GM23338 (cell line): ENCODE measurements around the gene BRME1. TPM values are rescaled to one million over a fixed set of nuclear protein-coding genes. Genes with fewer than 3 reads are reported as not detected.
A peak's percentile ranks its signal among the peaks of the same experiment; 100 is the strongest.

Experiments
- ATAC-seq: fragments of 200-7000 bp; cut with Tn5 transposase; 3 replicates; pipeline ENCODE4 v1.9.1; 2020
- DNase-seq: peaks from one replicate; pipeline ENCODE4 v3.0.0-alpha.2; 2015; ENCODE audit warnings: low spot score
- H2AFZ ChIP-seq: fragments of 200-600 bp; sonication (generic); 2 replicates; pipeline ENCODE4 v1.8.0; 2016; ENCODE audit warnings: antibody characterized with exemption, mild to moderate bottlenecking, moderate library complexity
- H3F3A ChIP-seq: fragments of 200-600 bp; sonication (generic); replicated peaks from 2 replicates; pipeline ENCODE4 v1.8.0; 2017; ENCODE audit warnings: antibody characterized with exemption, mixed run types, low read depth
- H3K27ac ChIP-seq: fragments of 200-600 bp; sonication (generic); 2 replicates; pipeline ENCODE4 v1.6.1; 2016; ENCODE audit warnings: low read depth
- H3K27me3 ChIP-seq: fragments of 200-600 bp; sonication (generic); 2 replicates; pipeline ENCODE4 v1.8.0; 2016; ENCODE audit warnings: mild to moderate bottlenecking, mixed run types, moderate library complexity; ENCODE audit not compliant: insufficient read depth
- H3K36me3 ChIP-seq: fragments of 200-600 bp; sonication (generic); 2 replicates; pipeline ENCODE4 v1.8.0; 2016; ENCODE audit warnings: mild to moderate bottlenecking; ENCODE audit not compliant: insufficient read depth
- H3K4me1 ChIP-seq: fragments of 200-600 bp; sonication (generic); 2 replicates; pipeline ENCODE4 v1.8.0; 2016; ENCODE audit warnings: mild to moderate bottlenecking, moderate library complexity; ENCODE audit not compliant: insufficient read depth
- H3K4me2 ChIP-seq: fragments of 200-600 bp; sonication (generic); 2 replicates; pipeline ENCODE4 v1.7.1; 2017; ENCODE audit warnings: mixed run types
- H3K4me3 ChIP-seq: fragments of 200-600 bp; sonication (generic); 2 replicates; pipeline ENCODE4 v1.6.1; 2016; ENCODE audit warnings: mixed run types
- H3K79me2 ChIP-seq: fragments of 200-600 bp; sonication (generic); replicated peaks from 2 replicates; pipeline ENCODE4 v1.8.0; 2017; ENCODE audit warnings: mild to moderate bottlenecking; ENCODE audit not compliant: insufficient read depth
- H3K9me2 ChIP-seq: fragments of 200-600 bp; sonication (generic); 2 replicates; pipeline ENCODE4 v1.8.0; 2017; ENCODE audit not compliant: insufficient read depth
- H4K20me1 ChIP-seq: fragments of 200-600 bp; sonication (generic); replicated peaks from 2 replicates; pipeline ENCODE4 v1.8.0; 2017; ENCODE audit warnings: mild to moderate bottlenecking; ENCODE audit not compliant: insufficient read depth
- H3K27ac Mint-ChIP-seq: 2 replicates; pipeline ENCODE4 v1.8.0; 2020; ENCODE audit warnings: inconsistent platforms, mild to moderate bottlenecking, moderate library complexity, mixed read lengths
- H3K27me3 Mint-ChIP-seq: 3 replicates; pipeline ENCODE4 v1.8.0; 2022; ENCODE audit warnings: low read depth, mild to moderate bottlenecking, moderate library complexity, mixed read lengths, inconsistent platforms; ENCODE audit not compliant: insufficient read depth, poor library complexity
- H3K36me3 Mint-ChIP-seq: 3 replicates; pipeline ENCODE4 v1.8.0; 2021; ENCODE audit warnings: low read depth, mild to moderate bottlenecking, inconsistent platforms, moderate library complexity, mixed read lengths
- H3K4me1 Mint-ChIP-seq: 3 replicates; pipeline ENCODE4 v1.8.0; 2020; ENCODE audit warnings: mild to moderate bottlenecking, inconsistent platforms, mixed read lengths
- H3K4me3 Mint-ChIP-seq: 3 replicates; pipeline ENCODE4 v1.8.0; 2021; ENCODE audit warnings: moderate library complexity, mild to moderate bottlenecking, inconsistent platforms, mixed read lengths
- H3K9me3 Mint-ChIP-seq: 3 replicates; pipeline ENCODE4 v1.8.0; 2020; ENCODE audit warnings: moderate library complexity, mild to moderate bottlenecking, inconsistent platforms, mixed read lengths
- CREB1 ChIP-seq: fragments of 250-450 bp; sonication (Bioruptor Pico); IDR thresholded peaks from 2 replicates; pipeline ENCODE4 v1.5.0; 2020; ENCODE audit warnings: low read depth, mild to moderate bottlenecking, moderate library complexity
- ETS1 ChIP-seq: IDR thresholded peaks from 2 replicates; pipeline ENCODE4 v1.6.1; 2016; ENCODE audit warnings: antibody characterized with exemption
- EZH2 ChIP-seq: fragments of 200-600 bp; sonication (generic); IDR thresholded peaks from one replicate; pipeline ENCODE4 v1.8.0; 2017; ENCODE audit warnings: antibody characterized with exemption, mild to moderate bottlenecking, low read depth; ENCODE audit not compliant: unreplicated experiment
- EZH2phosphoT487 ChIP-seq: fragments of 200-600 bp; sonication (generic); IDR thresholded peaks from one replicate; pipeline ENCODE4 v1.8.1; 2018; ENCODE audit warnings: antibody characterized with exemption; ENCODE audit not compliant: unreplicated experiment
- JUNB ChIP-seq: IDR thresholded peaks from one replicate; pipeline ENCODE4 v1.6.1; 2016; ENCODE audit warnings: antibody characterized with exemption; ENCODE audit not compliant: unreplicated experiment
- NANOG ChIP-seq: IDR thresholded peaks from 2 replicates; pipeline ENCODE4 v1.6.1; 2016; ENCODE audit warnings: antibody characterized with exemption, borderline replicate concordance
- POLR2AphosphoS5 ChIP-seq: IDR thresholded peaks from 2 replicates; pipeline ENCODE4 v1.6.1; 2016; ENCODE audit warnings: antibody characterized with exemption, low read depth
- STAT1 ChIP-seq: IDR thresholded peaks from one replicate; pipeline ENCODE4 v1.6.1; 2016; ENCODE audit warnings: antibody characterized with exemption; ENCODE audit not compliant: unreplicated experiment
- ZNF114 ChIP-seq: fragments of 250-450 bp; sonication (Bioruptor Pico); IDR thresholded peaks from 2 replicates; pipeline ENCODE4 v1.5.0; 2020; ENCODE audit warnings: mild to moderate bottlenecking, moderate library complexity
- ZNF331 ChIP-seq: fragments of 250-450 bp; sonication (Bioruptor Pico); IDR thresholded peaks from 2 replicates; pipeline ENCODE4 v1.5.0; 2020; ENCODE audit warnings: low read depth, mild to moderate bottlenecking, moderate library complexity
- polyA plus RNA-seq: library from polyadenylated mRNA; unstranded; fragments of >200 nt; fragmentation: Nextera tagmentation; extraction: Ambion mirVana; gene quantifications from 2 replicates; pipeline ENCODE4 v1.2.1, GENCODE V29; 2016
- total RNA-seq: library from RNA; depleted of rRNA; stranded (reverse); fragments of >200 nt; shearing (Covaris generic); gene quantifications from 2 replicates; pipeline ENCODE4 v1.2.3, GENCODE V29; 2014
- TF ChIP-seq, protein P1 (sequence below): fragments of 250-450 bp; sonication (Bioruptor Pico); IDR thresholded peaks from 2 replicates; pipeline ENCODE4 v1.5.0; 2020; ENCODE audit warnings: mild to moderate bottlenecking, moderate library complexity
- TF ChIP-seq, protein P2 (sequence below): IDR thresholded peaks from one replicate; pipeline ENCODE4 v1.6.1; 2018; ENCODE audit warnings: antibody characterized with exemption; ENCODE audit not compliant: unreplicated experiment

Gene BRME1
- total and polyA plus RNA-seq, 2 experiments from 2014 or later, result 3.9 to 4.0 TPM

- TF ChIP-seq, protein P1, sequence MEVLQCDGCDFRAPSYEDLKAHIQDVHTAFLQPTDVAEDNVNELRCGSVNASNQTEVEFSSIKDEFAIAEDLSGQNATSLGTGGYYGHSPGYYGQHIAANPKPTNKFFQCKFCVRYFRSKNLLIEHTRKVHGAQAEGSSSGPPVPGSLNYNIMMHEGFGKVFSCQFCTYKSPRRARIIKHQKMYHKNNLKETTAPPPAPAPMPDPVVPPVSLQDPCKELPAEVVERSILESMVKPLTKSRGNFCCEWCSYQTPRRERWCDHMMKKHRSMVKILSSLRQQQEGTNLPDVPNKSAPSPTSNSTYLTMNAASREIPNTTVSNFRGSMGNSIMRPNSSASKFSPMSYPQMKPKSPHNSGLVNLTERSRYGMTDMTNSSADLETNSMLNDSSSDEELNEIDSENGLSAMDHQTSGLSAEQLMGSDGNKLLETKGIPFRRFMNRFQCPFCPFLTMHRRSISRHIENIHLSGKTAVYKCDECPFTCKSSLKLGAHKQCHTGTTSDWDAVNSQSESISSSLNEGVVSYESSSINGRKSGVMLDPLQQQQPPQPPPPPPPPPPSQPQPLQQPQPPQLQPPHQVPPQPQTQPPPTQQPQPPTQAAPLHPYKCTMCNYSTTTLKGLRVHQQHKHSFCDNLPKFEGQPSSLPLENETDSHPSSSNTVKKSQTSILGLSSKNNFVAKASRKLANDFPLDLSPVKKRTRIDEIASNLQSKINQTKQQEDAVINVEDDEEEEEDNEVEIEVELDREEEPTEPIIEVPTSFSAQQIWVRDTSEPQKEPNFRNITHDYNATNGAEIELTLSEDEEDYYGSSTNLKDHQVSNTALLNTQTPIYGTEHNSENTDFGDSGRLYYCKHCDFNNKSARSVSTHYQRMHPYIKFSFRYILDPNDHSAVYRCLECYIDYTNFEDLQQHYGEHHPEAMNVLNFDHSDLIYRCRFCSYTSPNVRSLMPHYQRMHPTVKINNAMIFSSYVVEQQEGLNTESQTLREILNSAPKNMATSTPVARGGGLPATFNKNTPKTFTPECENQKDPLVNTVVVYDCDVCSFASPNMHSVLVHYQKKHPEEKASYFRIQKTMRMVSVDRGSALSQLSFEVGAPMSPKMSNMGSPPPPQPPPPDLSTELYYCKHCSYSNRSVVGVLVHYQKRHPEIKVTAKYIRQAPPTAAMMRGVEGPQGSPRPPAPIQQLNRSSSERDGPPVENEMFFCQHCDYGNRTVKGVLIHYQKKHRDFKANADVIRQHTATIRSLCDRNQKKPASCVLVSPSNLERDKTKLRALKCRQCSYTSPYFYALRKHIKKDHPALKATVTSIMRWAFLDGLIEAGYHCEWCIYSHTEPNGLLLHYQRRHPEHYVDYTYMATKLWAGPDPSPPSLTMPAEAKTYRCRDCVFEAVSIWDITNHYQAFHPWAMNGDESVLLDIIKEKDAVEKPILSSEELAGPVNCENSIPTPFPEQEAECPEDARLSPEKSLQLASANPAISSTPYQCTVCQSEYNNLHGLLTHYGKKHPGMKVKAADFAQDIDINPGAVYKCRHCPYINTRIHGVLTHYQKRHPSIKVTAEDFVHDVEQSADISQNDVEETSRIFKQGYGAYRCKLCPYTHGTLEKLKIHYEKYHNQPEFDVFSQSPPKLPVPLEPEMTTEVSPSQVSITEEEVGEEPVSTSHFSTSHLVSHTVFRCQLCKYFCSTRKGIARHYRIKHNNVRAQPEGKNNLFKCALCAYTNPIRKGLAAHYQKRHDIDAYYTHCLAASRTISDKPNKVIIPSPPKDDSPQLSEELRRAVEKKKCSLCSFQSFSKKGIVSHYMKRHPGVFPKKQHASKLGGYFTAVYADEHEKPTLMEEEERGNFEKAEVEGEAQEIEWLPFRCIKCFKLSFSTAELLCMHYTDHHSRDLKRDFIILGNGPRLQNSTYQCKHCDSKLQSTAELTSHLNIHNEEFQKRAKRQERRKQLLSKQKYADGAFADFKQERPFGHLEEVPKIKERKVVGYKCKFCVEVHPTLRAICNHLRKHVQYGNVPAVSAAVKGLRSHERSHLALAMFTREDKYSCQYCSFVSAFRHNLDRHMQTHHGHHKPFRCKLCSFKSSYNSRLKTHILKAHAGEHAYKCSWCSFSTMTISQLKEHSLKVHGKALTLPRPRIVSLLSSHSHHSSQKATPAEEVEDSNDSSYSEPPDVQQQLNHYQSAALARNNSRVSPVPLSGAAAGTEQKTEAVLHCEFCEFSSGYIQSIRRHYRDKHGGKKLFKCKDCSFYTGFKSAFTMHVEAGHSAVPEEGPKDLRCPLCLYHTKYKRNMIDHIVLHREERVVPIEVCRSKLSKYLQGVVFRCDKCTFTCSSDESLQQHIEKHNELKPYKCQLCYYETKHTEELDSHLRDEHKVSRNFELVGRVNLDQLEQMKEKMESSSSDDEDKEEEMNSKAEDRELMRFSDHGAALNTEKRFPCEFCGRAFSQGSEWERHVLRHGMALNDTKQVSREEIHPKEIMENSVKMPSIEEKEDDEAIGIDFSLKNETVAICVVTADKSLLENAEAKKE (CRISPR knock-in tag), result no peak
- TF ChIP-seq EZH2, result no peak
- TF ChIP-seq EZH2phosphoT487, result no peak
- no peak for TF ChIP-seq POLR2AphosphoS5
- TF ChIP-seq ZNF331 (CRISPR knock-in tag), result no peak
- TF ChIP-seq ETS1, result no peak
These were observed 65.4 kb downstream of the BRME1 start (continued) for GRCh38 chr19:13840305-13841085.

GRCh38 chr19:13839938-13840304 is 66.0 kb downstream of the BRME1 start:
- H3K9me3 Mint-ChIP-seq, result no peaks in the 10 kb centered on the region
- H3K27me3 Mint-ChIP-seq, result peaks cover 17% of the 10 kb centered on the region
- no peaks in the 10 kb centered on the region for H3K27me3 ChIP-seq
- H3K4me1 Mint-ChIP-seq, result peaks cover 27% of the 10 kb centered on the region
- ATAC-seq (no peak), DNase-seq (no peak)
- peaks cover 14% of the 10 kb centered on the region; the same call in 1 of the 2 replicates for H3K79me2 ChIP-seq
- H3K4me3 Mint-ChIP-seq, result no peak overlapping the region
- no peak overlapping the region for H2AFZ ChIP-seq
- no peaks in the 10 kb centered on the region for H3K9me2 ChIP-seq
- peaks cover 11% of the 10 kb centered on the region; the same call in 1 of the 2 replicates for H3F3A ChIP-seq
- TF ChIP-seq JUNB (no peak), ZNF114 (CRISPR knock-in tag) (no peak), STAT1 (no peak), NANOG (no peak), EZH2phosphoT487 (no peak), ETS1 (no peak), ZNF331 (CRISPR knock-in tag) (no peak), EZH2 (no peak), CREB1 (no peak)
- TF ChIP-seq, protein P2, sequence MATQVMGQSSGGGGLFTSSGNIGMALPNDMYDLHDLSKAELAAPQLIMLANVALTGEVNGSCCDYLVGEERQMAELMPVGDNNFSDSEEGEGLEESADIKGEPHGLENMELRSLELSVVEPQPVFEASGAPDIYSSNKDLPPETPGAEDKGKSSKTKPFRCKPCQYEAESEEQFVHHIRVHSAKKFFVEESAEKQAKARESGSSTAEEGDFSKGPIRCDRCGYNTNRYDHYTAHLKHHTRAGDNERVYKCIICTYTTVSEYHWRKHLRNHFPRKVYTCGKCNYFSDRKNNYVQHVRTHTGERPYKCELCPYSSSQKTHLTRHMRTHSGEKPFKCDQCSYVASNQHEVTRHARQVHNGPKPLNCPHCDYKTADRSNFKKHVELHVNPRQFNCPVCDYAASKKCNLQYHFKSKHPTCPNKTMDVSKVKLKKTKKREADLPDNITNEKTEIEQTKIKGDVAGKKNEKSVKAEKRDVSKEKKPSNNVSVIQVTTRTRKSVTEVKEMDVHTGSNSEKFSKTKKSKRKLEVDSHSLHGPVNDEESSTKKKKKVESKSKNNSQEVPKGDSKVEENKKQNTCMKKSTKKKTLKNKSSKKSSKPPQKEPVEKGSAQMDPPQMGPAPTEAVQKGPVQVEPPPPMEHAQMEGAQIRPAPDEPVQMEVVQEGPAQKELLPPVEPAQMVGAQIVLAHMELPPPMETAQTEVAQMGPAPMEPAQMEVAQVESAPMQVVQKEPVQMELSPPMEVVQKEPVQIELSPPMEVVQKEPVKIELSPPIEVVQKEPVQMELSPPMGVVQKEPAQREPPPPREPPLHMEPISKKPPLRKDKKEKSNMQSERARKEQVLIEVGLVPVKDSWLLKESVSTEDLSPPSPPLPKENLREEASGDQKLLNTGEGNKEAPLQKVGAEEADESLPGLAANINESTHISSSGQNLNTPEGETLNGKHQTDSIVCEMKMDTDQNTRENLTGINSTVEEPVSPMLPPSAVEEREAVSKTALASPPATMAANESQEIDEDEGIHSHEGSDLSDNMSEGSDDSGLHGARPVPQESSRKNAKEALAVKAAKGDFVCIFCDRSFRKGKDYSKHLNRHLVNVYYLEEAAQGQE, result no peak
- H3K4me2 ChIP-seq, result peak overlapping the region; percentile 64; the same call in 1 of the 2 replicates
- peaks cover 25% of the 10 kb centered on the region for H3K4me1 ChIP-seq
- peak overlapping the region; percentile 34; the same call in 1 of the 2 replicates for H3K4me3 ChIP-seq
- H3K36me3 Mint-ChIP-seq, result no peaks in the 10 kb centered on the region
- H3K36me3 ChIP-seq, result no peaks in the 10 kb centered on the region
- no peaks in the 10 kb centered on the region; the same call in 1 of the 2 replicates for H4K20me1 ChIP-seq
- no peak overlapping the region for H3K27ac ChIP-seq
- no peak overlapping the region; the same call in 1 of the 2 replicates for H3K27ac Mint-ChIP-seq
